Measurements from ENCODE around the gene ASIC2.

Gene ASIC2

DNA sequence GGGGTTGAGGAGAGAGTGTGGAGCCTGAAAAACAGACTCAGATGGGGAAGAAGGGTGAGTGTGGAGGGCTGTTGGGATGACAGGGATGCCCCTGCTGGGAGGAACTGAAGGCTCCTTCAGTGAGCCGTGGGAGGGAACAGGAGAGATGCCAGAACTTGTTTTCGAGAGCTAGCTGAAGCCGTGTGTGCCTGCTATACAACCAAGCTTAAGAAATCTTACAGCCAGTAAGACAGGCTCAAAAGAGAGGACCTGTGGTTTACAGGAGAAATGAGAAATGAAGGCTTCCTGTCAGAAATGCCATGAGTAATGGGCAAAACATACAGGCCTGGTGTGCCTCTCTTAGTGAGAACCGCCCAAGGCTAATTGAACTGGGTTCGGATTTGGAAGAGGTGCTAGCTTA is 201.8 kb downstream of the ASIC2 start:
- TF ChIP-seq, protein P1, sequence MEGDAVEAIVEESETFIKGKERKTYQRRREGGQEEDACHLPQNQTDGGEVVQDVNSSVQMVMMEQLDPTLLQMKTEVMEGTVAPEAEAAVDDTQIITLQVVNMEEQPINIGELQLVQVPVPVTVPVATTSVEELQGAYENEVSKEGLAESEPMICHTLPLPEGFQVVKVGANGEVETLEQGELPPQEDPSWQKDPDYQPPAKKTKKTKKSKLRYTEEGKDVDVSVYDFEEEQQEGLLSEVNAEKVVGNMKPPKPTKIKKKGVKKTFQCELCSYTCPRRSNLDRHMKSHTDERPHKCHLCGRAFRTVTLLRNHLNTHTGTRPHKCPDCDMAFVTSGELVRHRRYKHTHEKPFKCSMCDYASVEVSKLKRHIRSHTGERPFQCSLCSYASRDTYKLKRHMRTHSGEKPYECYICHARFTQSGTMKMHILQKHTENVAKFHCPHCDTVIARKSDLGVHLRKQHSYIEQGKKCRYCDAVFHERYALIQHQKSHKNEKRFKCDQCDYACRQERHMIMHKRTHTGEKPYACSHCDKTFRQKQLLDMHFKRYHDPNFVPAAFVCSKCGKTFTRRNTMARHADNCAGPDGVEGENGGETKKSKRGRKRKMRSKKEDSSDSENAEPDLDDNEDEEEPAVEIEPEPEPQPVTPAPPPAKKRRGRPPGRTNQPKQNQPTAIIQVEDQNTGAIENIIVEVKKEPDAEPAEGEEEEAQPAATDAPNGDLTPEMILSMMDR (IDR thresholded peaks at IDR 0.05; ENCODE audit: low read depth, low read length) = no peak
- no peak overlapping the region for H3K4me3 ChIP-seq (ENCODE audit: low read depth, low read length)

DNA sequence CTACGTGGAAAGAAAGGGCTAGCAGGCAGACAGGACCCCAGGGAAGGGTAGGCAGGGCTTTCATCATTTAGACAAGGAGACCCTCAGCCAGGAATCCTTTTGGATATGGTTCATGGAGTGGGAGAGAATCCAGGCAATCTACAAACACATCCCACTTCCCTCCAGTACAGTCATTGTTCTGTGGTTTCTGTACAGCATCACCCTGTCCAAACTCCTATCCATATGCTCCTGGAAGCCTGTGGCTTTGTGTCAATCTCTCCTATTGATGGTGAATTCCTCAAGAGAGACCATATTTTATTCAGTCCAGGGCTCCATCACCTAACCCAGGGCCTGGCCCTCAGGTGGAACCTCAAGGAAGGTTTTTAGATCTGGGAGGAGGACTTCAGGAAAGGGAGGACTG is 202.3 kb downstream of the ASIC2 start:
- no peak overlapping the region for H3K4me3 ChIP-seq (ENCODE audit: low read depth, low read length)
- TF ChIP-seq, protein P1 (IDR thresholded peaks at IDR 0.05; ENCODE audit: low read depth, low read length) = no peak

DNA sequence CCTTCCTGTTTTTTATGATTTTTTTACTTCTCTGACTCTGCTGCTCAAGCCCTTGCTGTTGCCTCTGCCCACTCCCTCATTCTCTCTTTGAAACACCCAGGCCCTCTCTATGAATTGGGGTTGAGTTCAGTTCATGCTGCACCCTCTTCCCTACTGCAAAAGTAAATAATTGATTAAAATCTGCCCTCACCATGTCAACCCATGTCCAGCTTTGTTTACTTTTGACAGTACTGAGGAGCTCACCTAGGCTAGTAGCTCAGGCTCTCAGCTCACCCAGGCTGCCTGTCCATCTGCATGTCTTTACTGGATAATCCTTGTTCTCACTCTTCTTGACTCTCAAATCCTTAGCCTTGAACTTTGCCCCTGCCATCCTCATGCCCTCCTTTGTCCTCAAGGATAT is 206.2 kb downstream of the ASIC2 start:
- TF ChIP-seq, protein P1 (IDR thresholded peaks at IDR 0.05; ENCODE audit: low read depth, low read length) = no peak
- H3K4me3 ChIP-seq (ENCODE audit: low read depth, low read length) = no peak overlapping the region

DNA sequence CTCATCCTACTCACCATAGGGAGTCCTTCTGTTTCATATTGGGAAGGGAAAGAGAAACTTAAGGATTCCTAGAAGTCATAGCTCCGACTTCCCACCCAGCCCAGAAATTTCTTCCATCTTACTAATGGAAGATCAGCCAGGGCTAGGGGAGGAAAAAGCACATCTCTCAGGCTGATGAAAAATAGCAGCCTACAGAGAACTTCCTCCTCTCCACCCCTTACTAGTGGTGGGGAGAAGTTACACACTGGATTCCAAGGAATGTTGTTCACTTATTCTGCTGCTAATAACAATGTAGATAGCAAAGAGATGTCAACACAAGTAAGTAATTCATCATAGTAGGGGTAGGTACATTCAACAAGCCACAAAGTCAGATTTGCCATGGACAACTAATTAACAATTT is 207.1 kb downstream of the ASIC2 start:
- no peak overlapping the region for H3K4me3 ChIP-seq (ENCODE audit: low read depth, low read length)
- TF ChIP-seq, protein P1 (IDR thresholded peaks at IDR 0.05; ENCODE audit: low read depth, low read length) = no peak

DNA sequence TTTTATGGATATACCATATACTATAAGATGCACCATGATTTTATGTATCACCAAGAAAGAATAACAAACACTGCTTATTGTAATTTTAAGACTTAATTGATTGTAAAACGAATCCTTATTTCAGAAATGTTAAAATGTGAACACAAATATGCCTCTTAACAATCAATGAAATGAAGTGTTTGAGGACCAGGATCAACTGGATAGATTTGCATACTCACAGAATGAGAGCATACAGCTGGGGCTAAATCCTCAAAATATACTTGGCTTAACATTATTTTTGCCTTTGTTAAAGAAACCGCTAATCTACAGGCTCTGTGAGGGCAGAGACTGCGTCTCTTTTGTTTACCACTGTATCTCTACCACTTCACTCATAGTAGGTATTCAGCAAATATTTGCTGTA is 207.8 kb downstream of the ASIC2 start:
- TF ChIP-seq, protein P1 (IDR thresholded peaks at IDR 0.05; ENCODE audit: low read depth, low read length) = no peak
- H3K4me3 ChIP-seq (ENCODE audit: low read depth, low read length) = no peak overlapping the region

DNA sequence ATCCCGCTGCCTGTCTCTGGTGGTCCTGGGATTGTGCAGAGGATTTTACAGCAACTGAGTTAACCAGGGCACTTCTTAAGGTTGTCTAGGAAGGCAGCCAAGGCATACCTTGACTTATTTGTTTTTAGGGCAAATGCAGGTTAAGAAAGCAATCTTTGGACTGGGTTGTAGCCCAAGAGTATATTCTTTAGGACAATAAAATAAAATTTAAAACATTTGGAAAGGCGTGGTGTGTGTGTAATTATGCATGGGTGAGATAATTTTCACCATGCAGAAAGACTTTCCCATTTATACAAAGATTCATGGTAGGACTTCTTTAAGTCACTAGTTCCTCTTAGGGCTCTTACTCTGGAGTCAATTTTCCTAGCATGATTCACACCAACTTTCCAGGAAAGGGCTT is 208.3 kb downstream of the ASIC2 start:
- TF ChIP-seq, protein P1 (IDR thresholded peaks at IDR 0.05; ENCODE audit: low read depth, low read length) = no peak
- H3K4me3 ChIP-seq (ENCODE audit: low read depth, low read length) = no peak overlapping the region

DNA sequence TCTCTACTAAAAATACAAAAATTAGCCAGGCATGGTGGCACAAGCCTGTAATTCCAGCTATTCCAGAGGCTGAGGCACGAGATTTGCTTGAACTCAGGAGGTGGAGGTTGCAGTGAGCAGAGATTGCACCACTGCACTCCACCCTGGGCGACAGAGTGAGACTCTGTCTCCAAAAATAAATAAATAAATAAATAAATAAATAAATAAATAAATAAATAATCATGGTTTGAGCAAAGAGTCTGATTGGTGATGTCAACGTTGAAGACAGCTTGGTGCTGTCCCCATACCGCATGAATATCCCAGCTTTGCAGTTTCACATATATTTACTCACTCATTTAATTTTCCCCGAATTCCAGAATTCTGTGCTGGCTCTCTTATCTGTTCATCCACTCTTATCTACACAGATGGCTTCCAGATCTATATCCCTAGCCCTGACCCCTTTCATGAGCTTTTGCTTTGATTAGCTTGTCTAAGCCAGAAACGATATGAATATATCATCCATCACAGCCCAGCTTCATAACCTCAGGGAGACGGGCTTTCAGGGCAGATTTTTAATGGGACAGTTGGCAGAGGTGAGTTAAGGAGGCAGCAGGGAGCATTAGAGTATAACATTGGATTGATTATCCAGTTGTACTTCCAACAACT is 210.4 kb downstream of the ASIC2 start:
- no peak overlapping the region for H3K4me3 ChIP-seq (ENCODE audit: low read depth, low read length)
- TF ChIP-seq, protein P1 (IDR thresholded peaks at IDR 0.05; ENCODE audit: low read depth, low read length) = no peak
